H1 (cell line): ENCODE results near the gene NXF3. TPM values are rescaled to one million over a fixed set of nuclear protein-coding genes. Genes with fewer than 3 reads are reported as not detected.

Source experiments
- ASH2L ChIP-seq: fragments of 200-600, 300-600 bp; sonication (generic); IDR thresholded peaks from one replicate; pipeline ENCODE4 v1.7.1; 2017; ENCODE audit warnings: low read length
- CEBPB ChIP-seq: IDR thresholded peaks from 2 replicates; pipeline ENCODE4 v1.6.1; 2012; ENCODE audit warnings: low read depth, low read length
- CHD2 ChIP-seq: IDR thresholded peaks from 2 replicates; pipeline ENCODE4 v1.6.1; 2012; ENCODE audit warnings: low read length, improper control_type of control experiment
- EP300 ChIP-seq, 2 experiments: IDR thresholded peaks; 1 replicate in 1 of 2; 2 replicates in 1 of 2; pipeline ENCODE4 v1.6.1; 2011 to 2012; ENCODE audit warnings: low read depth in 2 of 2, low read length in 2 of 2, mild to moderate bottlenecking in 2 of 2, borderline replicate concordance in 1 of 2, inconsistent platforms in 1 of 2, moderate library complexity in 1 of 2
- RBBP5 ChIP-seq: IDR thresholded peaks from 2 replicates; pipeline ENCODE4 v1.7.1; 2012; ENCODE audit warnings: low read depth, mild to moderate bottlenecking, inconsistent platforms, low read length, moderate library complexity, borderline replicate concordance
- RFX5 ChIP-seq: IDR thresholded peaks from 2 replicates; pipeline ENCODE4 v1.6.1; 2011; ENCODE audit warnings: low read depth, low read length, improper control_type of control experiment, borderline replicate concordance
- RNF2 ChIP-seq: fragments of 200-900, 300-1000 bp; sonication (generic); IDR thresholded peaks from 2 replicates; pipeline ENCODE4 v1.7.1; 2016; ENCODE audit warnings: borderline replicate concordance, low read depth, mild to moderate bottlenecking, antibody characterized with exemption, low read length; ENCODE audit not compliant: poor library complexity, severe bottlenecking; ENCODE audit errors: missing control alignments
- TEAD4 ChIP-seq: IDR thresholded peaks from 2 replicates; pipeline ENCODE4 v1.6.1; 2012; ENCODE audit warnings: low read depth, low read length, inconsistent platforms, mixed read lengths
- polyA plus RNA-seq, 7 experiments: library from polyadenylated mRNA; depleted of rRNA in 3 of 7; stranded (reverse) in 5 of 7; unstranded in 2 of 7; fragments of >200 nt in 5 of 7; fragments of 200-250 nt in 2 of 7; gene quantifications; 1 replicate in 5 of 7; 2 replicates in 1 of 7; 4 replicates in 1 of 7; pipeline versions ENCODE4 v1.2.1 to v1.2.3, GENCODE V29; 2011 to 2013; ENCODE audit warnings: missing spikeins in 2 of 7, mixed read lengths in 2 of 7
- total RNA-seq: library from RNA; stranded (reverse); fragmentation: NEBNext Ultra II Directional; extraction: Animal tissue kit (Norgen Biotek cat#: 25700); gene quantifications from 2 replicates; pipeline ENCODE4 v1.2.1, GENCODE V29; 2021

NXF3 gene
- total and polyA plus RNA-seq, 2 of the 8 experiments (the other 6 are each of a cell fraction or from before 2014, with no cell fraction given), result 0.12 TPM; not detected in 1

DNA sequence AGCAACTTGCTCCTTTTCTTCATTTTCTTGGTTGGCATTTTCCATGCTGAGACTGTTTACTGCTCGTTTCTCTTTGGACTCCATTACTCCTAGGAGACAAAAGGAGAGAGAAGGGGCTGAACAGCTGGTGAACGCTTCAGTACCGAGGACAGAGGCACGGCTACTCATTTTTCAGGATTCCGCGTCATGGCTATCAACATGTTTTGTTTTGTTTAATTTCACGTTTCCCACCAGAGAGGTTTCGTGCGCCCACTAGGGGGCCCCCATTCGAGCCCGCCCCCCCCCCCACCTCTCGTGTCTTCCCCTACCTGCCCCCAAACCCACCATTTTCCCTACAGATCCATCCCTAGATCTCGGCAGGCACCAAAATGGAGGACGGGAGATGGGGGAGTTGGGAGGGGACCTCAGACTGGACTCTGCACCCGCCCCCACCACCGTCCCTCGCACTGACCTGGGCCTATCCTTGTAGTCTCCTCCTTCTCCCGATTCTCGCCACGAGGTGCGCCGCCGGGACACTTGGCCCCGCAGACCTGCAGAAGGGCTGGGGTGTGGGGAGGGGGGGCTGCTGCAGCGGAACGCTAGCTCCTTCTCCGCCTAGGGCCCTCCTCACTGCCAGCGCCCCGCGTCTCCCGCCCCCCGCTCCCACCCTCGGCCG lies 29.6 kb downstream of the NXF3 start (continued):
- no peak for TF ChIP-seq RFX5
- no peak for TF ChIP-seq CHD2
- TF ChIP-seq TEAD4, result no peak
- TF ChIP-seq RNF2, result no peak
- TF ChIP-seq CEBPB, result no peak
- TF ChIP-seq RBBP5, result no peak
- TF ChIP-seq ASH2L, result no peak
- TF ChIP-seq EP300 (IDR thresholded peaks at IDR 0.05; ENCODE audit: borderline replicate concordance in 1 of 2, low read depth in 2 of 2, low read length in 2 of 2), result no peak
